Endothelial cell (in vitro differentiated cells): ENCODE measurements around the gene TCERG1L. TPM values are rescaled to one million over a fixed set of nuclear protein-coding genes. Genes with fewer than 3 reads are reported as not detected.

ENCODE experiments used
- DNase-seq: peaks from one replicate; pipeline ENCODE4 v3.0.0; 2021; ENCODE audit warnings: low spot score
- H3K27ac Mint-ChIP-seq: one replicate; pipeline ENCODE4 v1.8.0; 2021; ENCODE audit warnings: mixed read lengths, inconsistent platforms; ENCODE audit not compliant: unreplicated experiment
- H3K27me3 Mint-ChIP-seq: one replicate; pipeline ENCODE4 v1.8.0; 2021; ENCODE audit warnings: mild to moderate bottlenecking, moderate library complexity, mixed read lengths, inconsistent platforms; ENCODE audit not compliant: unreplicated experiment
- H3K36me3 Mint-ChIP-seq: one replicate; pipeline ENCODE4 v1.8.0; 2021; ENCODE audit warnings: mild to moderate bottlenecking, low read depth, mixed read lengths, inconsistent platforms; ENCODE audit not compliant: unreplicated experiment
- H3K4me1 Mint-ChIP-seq: one replicate; pipeline ENCODE4 v1.8.0; 2021; ENCODE audit warnings: mild to moderate bottlenecking, mixed read lengths, inconsistent platforms; ENCODE audit not compliant: unreplicated experiment
- H3K4me3 Mint-ChIP-seq: one replicate; pipeline ENCODE4 v1.8.0; 2021; ENCODE audit warnings: mild to moderate bottlenecking, mixed read lengths, inconsistent platforms; ENCODE audit not compliant: unreplicated experiment
- H3K9me3 Mint-ChIP-seq: one replicate; pipeline ENCODE4 v1.8.0; 2021; ENCODE audit warnings: mixed read lengths, inconsistent platforms; ENCODE audit not compliant: unreplicated experiment
- total RNA-seq: library from RNA; stranded (reverse); fragmentation: NEBNext Ultra II Directional; extraction: Animal tissue kit (Norgen Biotek cat#: 25700); gene quantifications from one replicate; pipeline ENCODE4 v1.2.1, GENCODE V29; 2021; ENCODE audit not compliant: unreplicated experiment
- TF ChIP-seq, protein P1 (sequence below): fragments of 200-600 bp; sonication (generic); IDR thresholded peaks from one replicate; pipeline ENCODE4 v1.5.0; 2021; ENCODE audit warnings: antibody characterized with exemption; ENCODE audit not compliant: unreplicated experiment

Gene TCERG1L
- total RNA-seq, 1 donor from 2014 or later = not detected

DNA sequence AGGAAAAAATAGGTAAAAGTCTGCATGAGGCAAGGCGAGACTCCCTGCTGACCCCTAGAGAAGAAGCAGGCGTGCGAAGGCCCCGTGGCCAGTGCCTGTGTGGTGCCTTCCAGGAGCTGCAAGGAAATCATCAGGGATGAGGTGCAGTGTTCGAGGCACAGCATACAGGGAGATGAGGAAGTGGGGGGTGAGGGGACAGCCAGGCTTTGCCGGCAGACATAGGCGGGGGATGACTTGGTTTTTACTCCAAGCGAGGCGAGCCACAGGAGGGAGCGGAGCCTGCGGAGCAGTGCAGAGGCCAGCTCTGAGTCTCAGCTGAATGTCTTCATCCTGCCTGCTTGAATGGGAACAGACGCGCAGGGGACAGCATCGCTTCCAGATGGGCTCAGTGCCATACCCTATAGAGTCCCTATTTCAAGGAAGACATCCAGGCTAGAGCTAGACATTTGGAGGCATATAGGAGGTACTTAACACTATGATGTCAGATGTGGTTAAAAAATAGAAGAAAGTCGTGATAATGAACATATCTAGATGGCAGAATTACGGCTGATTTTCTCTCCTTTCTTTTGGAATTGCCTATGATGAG, 49.5 kb downstream of the TCERG1L start:
- no peak for DNase-seq
- Mint-ChIP-seq H3K36me3 (peaks cover 31% of the 10 kb centered on the region), H3K4me1 (no peaks in the 10 kb centered on the region), H3K27ac (no peak overlapping the region), H3K9me3 (peaks cover 29% of the 10 kb centered on the region), H3K4me3 (no peak overlapping the region), H3K27me3 (peaks cover 11% of the 10 kb centered on the region)
- TF ChIP-seq, protein P1, sequence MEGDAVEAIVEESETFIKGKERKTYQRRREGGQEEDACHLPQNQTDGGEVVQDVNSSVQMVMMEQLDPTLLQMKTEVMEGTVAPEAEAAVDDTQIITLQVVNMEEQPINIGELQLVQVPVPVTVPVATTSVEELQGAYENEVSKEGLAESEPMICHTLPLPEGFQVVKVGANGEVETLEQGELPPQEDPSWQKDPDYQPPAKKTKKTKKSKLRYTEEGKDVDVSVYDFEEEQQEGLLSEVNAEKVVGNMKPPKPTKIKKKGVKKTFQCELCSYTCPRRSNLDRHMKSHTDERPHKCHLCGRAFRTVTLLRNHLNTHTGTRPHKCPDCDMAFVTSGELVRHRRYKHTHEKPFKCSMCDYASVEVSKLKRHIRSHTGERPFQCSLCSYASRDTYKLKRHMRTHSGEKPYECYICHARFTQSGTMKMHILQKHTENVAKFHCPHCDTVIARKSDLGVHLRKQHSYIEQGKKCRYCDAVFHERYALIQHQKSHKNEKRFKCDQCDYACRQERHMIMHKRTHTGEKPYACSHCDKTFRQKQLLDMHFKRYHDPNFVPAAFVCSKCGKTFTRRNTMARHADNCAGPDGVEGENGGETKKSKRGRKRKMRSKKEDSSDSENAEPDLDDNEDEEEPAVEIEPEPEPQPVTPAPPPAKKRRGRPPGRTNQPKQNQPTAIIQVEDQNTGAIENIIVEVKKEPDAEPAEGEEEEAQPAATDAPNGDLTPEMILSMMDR = no peak

GRCh38 chr10:131260452-131261211, 50.9 kb downstream of the TCERG1L start:
- Mint-ChIP-seq H3K36me3 (peaks cover 24% of the 10 kb centered on the region), H3K27me3 (peaks cover 6% of the 10 kb centered on the region), H3K9me3 (peaks cover 29% of the 10 kb centered on the region), H3K4me1 (no peaks in the 10 kb centered on the region), H3K4me3 (no peak overlapping the region), H3K27ac (no peak overlapping the region)
- TF ChIP-seq, protein P1 = no peak
- no peak for DNase-seq

- H3K36me3 Mint-ChIP-seq = peaks cover 21% of the 10 kb centered on the region
- no peaks in the 10 kb centered on the region for H3K4me1 Mint-ChIP-seq
- no peak overlapping the region for H3K4me3 Mint-ChIP-seq
- TF ChIP-seq, protein P1 = no peak
- peaks cover 3% of the 10 kb centered on the region for H3K27me3 Mint-ChIP-seq
- no peak overlapping the region for H3K27ac Mint-ChIP-seq
- DNase-seq = no peak
- peaks cover 30% of the 10 kb centered on the region for H3K9me3 Mint-ChIP-seq
Measured at GRCh38 chr10:131260031-131260430, 51.5 kb downstream of the TCERG1L start.

DNA sequence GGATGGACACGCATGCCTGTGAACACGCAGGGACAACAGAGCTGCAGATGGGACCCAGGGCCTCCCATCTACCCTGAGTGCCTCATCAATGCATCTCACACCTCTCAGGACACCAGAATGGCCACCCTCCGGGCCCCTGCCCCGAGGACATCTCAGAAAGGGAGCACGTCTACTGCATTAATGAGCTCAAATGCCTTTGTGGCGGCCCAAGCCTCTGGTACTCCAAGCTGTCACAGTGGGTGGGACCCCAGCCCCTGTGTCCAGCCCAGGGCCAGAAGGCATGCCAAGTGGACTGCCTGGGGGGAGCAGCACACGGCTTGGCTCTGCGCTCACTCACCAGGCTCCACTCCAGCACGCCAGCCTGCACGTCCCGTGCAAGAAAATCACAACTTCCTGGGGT, 52.0 kb downstream of the TCERG1L start:
- Mint-ChIP-seq H3K27ac (no peak overlapping the region), H3K4me1 (no peaks in the 10 kb centered on the region), H3K4me3 (no peak overlapping the region), H3K36me3 (peaks cover 19% of the 10 kb centered on the region), H3K27me3 (no peaks in the 10 kb centered on the region), H3K9me3 (peaks cover 32% of the 10 kb centered on the region)
- DNase-seq = no peak
- TF ChIP-seq, protein P1 = no peak

GRCh38 chr10:131258256-131258655, 53.3 kb downstream of the TCERG1L start:
- DNase-seq = no peak
- no peaks in the 10 kb centered on the region for H3K4me1 Mint-ChIP-seq
- H3K36me3 Mint-ChIP-seq = peaks cover 15% of the 10 kb centered on the region
- H3K27ac Mint-ChIP-seq = no peak overlapping the region
- H3K27me3 Mint-ChIP-seq = peaks cover 2% of the 10 kb centered on the region
- H3K4me3 Mint-ChIP-seq = no peak overlapping the region
- TF ChIP-seq, protein P1 = no peak
- H3K9me3 Mint-ChIP-seq = peaks cover 38% of the 10 kb centered on the region
